D721Med (cell line): Measurements from ENCODE around the gene ADO.

Source experiments
- DNase-seq: peaks from one replicate; pipeline ENCODE4 v3.0.0; 2011; ENCODE audit warnings: low spot score; ENCODE audit not compliant: insufficient read length
- FAIRE-seq: peaks from 2 replicates; lab custom pipeline; 2011; peaks lifted over from hg19 to GRCh38; lab: Jason Lieb, UNC
- TF ChIP-seq, protein P1 (sequence below): IDR thresholded peaks from 2 replicates; pipeline ENCODE4 v1.5.1; 2012; ENCODE audit warnings: mild to moderate bottlenecking, control low read depth; ENCODE audit not compliant: insufficient read depth; ENCODE audit errors: missing control alignments

The ADO gene

DNA sequence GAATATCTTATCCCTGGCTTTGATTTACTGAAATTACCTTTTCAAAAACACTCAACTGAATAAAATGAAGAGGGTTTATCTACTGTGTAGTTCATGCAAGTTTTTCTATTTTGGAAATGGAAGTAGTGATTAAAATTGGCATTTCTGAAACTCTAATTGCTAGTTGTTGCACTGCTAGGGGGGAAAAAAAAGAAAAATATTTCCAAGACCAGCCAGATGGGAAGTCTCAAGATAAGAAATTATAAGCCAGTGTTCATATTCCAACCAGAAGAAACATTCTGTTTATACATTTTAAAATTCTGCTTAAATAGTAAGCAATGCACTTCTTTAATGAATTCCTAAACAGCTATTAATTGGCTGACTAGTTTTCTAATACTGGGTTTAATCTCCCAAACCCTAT lies 9.4 kb upstream of the ADO start:
- TF ChIP-seq, protein P1, sequence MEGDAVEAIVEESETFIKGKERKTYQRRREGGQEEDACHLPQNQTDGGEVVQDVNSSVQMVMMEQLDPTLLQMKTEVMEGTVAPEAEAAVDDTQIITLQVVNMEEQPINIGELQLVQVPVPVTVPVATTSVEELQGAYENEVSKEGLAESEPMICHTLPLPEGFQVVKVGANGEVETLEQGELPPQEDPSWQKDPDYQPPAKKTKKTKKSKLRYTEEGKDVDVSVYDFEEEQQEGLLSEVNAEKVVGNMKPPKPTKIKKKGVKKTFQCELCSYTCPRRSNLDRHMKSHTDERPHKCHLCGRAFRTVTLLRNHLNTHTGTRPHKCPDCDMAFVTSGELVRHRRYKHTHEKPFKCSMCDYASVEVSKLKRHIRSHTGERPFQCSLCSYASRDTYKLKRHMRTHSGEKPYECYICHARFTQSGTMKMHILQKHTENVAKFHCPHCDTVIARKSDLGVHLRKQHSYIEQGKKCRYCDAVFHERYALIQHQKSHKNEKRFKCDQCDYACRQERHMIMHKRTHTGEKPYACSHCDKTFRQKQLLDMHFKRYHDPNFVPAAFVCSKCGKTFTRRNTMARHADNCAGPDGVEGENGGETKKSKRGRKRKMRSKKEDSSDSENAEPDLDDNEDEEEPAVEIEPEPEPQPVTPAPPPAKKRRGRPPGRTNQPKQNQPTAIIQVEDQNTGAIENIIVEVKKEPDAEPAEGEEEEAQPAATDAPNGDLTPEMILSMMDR: no peak
- no peak for FAIRE-seq
- DNase-seq: no peak

DNA sequence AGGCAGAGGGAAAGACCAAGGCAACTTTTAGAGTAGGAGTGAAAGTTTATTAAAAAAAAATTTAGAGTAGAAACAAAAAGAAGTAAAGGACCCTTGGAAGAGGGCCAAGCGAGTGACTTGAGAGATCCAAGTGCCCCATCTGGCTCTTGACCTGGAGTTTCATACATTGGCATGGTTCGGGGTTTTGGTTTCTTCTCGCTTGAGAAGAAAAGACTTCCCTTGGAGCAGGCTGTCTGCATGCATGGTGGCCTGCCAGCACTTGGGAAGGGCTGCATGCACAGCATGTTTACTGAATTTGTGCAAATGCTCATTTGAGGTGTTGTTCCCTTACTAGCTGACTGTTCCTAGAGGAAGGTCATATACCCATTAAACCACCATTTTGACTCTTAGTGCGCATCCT lies 8.8 kb upstream of the ADO start:
- FAIRE-seq (no peak), DNase-seq (no peak)
- TF ChIP-seq, protein P1: no peak

- no peak for DNase-seq
- FAIRE-seq: no peak
- TF ChIP-seq, protein P1: no peak
Measured at GRCh38 chr10:62796896-62797295, 7.6 kb upstream of the ADO start.

DNA sequence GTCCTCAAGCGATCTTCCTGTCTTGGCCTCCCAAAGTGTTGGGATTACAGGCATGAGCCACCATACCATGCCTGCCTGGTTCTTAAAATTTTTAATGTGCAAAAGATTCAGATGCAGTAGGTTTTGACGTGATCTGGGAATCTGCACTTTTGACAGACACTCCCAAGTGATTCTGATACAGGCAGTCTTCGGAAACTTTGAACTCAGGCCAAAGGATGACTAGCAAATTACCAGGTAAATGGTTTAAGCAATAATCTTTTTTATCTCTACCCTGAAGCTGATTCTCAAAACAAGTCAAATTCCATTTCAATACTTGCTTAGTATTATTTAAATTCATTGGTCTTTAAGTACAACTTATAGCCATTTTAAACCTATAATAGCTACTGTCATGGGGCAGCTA lies 2.6 kb upstream of the ADO start:
- FAIRE-seq: no peak
- TF ChIP-seq, protein P1: no peak

DNA sequence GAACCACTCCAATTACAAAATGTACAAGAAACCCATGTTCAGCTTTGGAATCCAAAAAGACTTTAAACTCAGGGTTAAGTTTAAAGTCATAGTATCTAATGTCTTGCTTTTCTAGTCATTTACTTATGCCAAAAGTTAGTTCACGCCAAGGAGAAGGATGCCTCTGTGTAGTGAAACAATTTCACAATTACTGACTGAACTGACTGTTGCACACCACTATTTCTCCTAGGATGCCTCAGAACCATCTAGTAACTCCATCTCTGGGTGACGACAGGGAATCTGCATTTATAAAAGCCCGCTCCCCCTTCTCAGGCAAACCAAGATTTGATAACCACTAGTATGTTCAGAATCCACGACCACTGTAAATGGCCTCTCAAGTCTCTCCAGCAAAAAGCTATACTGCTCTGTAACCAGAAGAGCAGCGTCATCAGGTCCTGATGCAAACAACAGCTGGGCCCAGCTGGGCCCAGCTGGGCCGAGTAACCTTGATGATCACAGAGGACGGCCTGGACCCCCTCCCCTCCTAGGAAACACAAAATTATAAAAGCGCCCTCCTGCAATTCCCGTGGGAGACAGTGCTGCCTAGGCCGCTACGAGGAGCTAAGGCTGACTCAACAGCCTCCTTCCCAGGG lies 680 bp upstream of the ADO start:
- DNase-seq: no peak
- TF ChIP-seq, protein P1: no peak
- FAIRE-seq: no peak

More for the DNA sequence above, 2.6 kb upstream of the ADO start:
- DNase-seq: no peak

DNA sequence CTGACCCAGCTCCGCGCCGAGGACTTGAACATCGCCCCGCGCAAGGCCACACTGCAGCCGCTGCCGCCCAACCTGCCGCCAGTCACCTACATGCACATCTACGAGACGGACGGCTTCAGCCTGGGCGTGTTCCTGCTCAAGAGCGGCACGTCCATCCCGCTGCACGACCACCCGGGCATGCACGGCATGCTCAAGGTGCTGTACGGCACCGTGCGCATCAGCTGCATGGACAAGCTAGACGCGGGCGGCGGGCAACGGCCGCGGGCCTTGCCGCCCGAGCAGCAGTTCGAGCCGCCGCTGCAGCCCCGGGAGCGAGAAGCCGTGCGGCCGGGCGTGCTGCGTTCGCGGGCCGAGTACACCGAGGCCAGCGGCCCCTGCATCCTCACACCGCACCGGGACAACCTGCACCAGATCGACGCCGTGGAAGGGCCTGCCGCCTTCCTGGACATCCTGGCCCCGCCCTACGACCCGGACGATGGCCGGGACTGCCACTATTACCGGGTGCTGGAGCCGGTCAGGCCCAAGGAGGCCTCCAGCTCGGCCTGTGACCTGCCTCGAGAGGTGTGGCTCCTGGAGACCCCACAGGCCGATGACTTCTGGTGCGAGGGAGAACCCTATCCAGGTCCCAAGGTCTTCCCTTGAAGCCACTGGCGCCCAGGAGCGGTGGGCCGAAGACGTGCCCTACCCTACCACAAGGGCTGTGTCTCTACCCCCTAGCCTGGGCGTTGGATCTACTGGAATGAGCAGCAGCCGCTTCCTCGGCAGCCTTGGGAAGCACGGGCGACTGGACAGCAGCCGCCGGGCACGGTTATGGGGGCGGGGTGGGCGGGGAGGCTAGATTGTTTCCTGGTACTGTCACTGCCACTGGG lies 945 bp downstream of the ADO start:
- no peak for FAIRE-seq
- DNase-seq: no peak
- TF ChIP-seq, protein P1: no peak

DNA sequence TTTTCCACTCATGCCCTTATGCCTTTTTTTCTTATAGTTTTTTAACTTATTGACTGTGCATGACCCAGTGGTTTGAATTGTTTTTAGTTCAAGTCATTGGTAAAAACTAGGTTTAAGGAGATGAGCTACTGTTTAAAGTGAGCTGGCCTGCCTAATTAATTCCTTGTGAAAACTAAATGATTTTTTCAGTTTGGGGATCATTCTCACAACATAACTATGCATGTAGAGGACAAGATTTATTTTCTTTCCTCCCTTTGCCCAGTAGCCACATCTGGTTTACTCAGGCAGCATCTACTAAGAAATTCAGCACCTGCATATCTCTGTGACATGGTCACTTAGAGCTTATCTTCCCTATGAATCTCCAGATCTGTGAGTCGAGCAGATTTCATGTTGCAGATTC lies 1.7 kb downstream of the ADO start:
- DNase-seq (no peak), FAIRE-seq (no peak)
- TF ChIP-seq, protein P1: no peak
